NOMO-1 (cell line): ENCODE data around the gene GSTK1.

ENCODE experiments used
- DNase-seq, 2 experiments: peaks; one replicate each; lab custom pipeline; 2025; ENCODE audit not compliant: unreplicated experiment in 2 of 2; lab: John Stamatoyannopoulos, UW

GSTK1 gene

GRCh38 chr7:143290293-143290692, 27.1 kb downstream of the GSTK1 start:
- DNase-seq, result no peak

DNA sequence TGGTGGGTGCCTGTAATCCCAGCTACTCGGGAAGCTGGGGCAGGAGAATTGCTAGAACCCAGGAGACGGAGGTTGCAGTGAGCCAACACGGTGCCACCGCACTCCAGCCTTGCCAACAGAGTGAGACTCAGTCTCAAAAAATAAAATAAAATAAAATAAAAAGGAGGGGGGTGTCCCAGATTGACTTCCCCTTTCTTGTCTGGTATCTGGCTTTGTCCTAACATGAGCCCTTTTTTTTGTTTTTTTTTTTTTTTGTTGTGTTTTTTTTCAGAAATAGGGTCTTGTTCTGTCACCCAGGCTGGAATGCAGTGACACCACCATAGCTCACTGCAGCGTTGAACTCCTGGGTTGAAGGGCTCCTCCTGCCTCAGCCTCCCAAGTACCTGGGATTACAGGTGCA, 29.6 kb downstream of the GSTK1 start:
- no peak for DNase-seq

DNA sequence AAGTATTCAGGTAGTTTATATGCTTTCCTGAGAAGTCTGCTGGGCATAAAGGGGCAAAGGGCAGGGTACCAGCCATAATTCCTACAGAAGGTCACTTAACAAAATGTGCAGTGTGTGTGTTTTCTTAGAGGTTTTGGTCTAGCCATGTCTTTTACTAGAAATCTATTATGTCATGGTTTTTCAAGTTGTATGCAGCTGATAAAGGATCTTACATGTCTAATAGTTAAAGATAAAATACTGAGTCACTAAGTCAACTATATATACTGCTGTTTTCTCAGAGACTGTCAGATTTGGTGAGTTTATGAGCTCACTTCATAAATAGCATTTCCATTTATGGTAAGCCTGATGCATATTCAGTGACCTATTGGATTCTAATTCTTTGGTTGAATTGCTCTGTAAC, 32.6 kb downstream of the GSTK1 start:
- no peak for DNase-seq

- DNase-seq, result no peak
These were observed 33.4 kb downstream of the GSTK1 start for GRCh38 chr7:143296686-143297085.

DNA sequence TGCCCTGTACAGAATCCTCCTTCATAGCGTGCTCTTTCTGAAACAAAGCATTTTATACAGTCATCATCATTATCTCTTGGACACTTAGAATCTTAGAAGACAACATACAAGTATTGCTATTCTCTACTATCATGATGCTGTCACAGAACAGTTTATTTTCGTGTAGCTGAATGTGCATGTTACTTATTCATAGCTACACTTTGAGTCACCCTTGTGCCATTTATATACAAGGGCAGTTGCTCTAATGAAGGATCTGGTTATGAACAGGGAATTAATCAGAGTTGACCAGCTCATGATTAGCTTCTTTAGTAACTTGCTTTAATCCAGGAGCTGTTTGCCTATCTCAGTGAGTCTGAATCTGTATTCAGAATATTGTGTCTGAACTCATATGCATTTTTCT, 36.1 kb downstream of the GSTK1 start:
- DNase-seq, result no peak

DNA sequence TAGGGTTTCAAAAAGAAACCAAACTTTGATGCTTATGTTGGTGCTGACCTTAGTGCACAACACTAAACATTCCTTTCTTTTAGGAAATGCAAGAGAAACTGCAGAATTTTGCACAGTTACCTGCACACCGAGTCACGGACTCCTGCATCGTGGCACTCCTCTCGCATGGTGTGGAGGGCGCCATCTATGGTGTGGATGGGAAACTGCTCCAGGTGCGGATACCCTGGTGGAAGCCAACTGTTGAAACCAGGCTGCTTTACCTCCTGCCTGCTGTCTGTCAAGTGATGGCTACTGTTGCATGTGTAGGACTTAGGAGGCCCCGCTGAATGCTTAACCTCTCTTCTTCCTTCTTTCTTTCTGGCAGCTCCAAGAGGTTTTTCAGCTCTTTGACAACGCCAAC, 36.6 kb downstream of the GSTK1 start:
- DNase-seq, result no peak

DNA sequence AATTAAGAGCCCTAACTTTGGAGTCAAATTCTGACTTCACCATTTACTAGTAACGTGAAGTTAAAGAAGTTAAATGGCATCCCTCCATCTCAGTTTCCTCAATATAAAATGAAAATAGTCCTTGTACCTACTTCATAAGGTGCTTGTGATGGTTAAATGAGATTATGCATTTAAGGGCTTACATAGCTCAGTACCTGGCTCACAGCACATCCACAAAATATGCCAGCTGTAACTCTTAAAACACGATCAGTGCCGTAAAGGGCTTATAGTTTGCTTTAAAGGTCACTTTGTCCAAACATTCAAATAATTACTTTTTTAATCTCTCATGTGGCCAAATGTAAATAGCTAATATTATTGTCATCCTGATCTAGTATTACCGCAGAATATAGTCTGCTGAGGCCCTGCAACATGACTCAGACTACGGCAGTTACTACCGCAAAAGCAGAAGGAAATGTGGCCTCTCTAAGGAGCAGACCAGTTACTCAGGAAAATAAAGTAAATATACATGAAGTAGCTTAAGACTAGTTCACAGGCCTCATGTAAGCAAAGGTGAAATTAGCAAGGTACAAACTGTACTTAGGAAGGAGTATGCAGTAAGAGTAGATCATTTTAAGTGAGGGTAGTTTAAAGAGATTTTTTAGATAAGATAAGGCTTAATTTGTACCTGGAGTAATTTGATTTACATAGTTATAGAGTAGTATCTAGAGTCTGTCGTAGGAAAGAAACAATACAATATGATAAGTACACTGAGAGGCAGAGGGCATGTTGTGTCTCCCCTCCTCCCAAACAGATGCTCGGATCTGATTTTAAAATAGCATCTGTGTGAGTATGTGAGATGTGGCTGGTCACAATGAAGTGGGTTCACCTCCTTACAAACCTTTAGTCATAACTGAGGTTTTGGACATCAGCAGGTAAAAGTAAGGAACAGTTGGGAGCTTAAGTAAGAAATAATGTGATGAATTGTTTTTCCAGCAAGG, 38.0 kb downstream of the GSTK1 start:
- peak; percentile 77 to 82 for DNase-seq

- DNase-seq, result no peak
These were observed 40.5 kb downstream of the GSTK1 start for GRCh38 chr7:143303733-143304132.

- no peak for DNase-seq
These were observed 41.7 kb downstream of the GSTK1 start for GRCh38 chr7:143304938-143305337.

- peak; percentile 38 to 47 for DNase-seq
These were observed 42.3 kb downstream of the GSTK1 start for GRCh38 chr7:143305423-143306070.

GRCh38 chr7:143308632-143309031, 45.4 kb downstream of the GSTK1 start:
- no peak for DNase-seq

DNA sequence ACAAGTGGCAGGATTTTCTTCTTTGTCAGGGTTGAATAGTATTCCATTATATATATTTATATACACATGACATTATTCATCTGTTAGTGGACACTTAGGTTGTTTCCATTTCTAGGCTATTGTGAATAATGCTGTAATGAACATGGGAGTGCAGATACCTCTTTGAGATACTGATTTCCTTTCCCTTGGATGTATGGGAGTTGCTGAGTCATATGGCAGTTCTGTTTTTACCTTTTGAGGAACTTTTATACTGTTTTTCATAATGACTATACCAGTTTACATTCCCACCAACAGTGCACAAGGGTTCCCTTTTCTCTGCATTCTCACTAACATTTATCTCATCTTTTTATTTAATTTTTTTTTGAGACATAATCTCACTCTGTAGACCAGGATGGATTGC, 50.9 kb downstream of the GSTK1 start:
- DNase-seq, result no peak

- DNase-seq, result no peak
These were observed 52.5 kb downstream of the GSTK1 start, which contains the start of gene CLCN1 for GRCh38 chr7:143315776-143316175. Gene CLCN1, plus strand, starts transcription at chr7:143316111. Its CDS starts 102 bp downstream, at chr7:143316213.

GRCh38 chr7:143316492-143316891, 53.3 kb downstream of the GSTK1 start:
- DNase-seq, result peak in 1 of 2 experiments; percentile 11

- DNase-seq, result peak; percentile 16 to 34
These were observed 55.4 kb downstream of the GSTK1 start for GRCh38 chr7:143318661-143319060.
